ENCODE results near the gene PCCB. TPM values are rescaled to one million over a fixed set of nuclear protein-coding genes. Genes with fewer than 3 reads are reported as not detected.

Gene PCCB
- total and polyA plus RNA-seq, 2 donors from 2014 or later: 37.1 to 90.0 TPM

DNA sequence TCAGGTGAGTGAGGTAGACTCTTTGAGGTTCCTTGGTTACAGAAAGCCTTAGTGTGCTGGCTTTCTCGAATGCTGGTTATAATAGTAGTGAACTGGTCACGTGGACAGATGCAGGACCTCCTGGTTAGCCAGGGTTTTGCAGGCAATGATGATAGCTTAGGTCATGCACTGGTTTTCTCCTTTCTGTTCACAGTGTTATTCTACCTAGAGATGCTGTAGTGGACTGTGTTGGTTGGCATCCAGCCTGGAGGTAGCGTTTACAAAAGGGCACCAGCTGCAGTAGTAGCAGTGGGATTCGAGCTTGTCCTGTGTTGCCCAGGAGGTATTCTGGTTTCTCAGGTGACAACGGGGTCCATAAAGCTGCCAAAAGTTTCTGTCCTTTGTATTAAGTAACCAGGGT is 27.0 kb downstream of the PCCB start:
- intact Hi-C loops (cut with DNase I): no loop called here
- H3K27me3 ChIP-seq (ENCODE audit: control insufficient read depth, insufficient read depth, low read length): no peaks in the 10 kb centered on the region
- no peak overlapping the region for H3K9ac ChIP-seq (ENCODE audit: low read length in 3 of 3)
- no peak for FAIRE-seq
- peaks cover 0 to 16% (median 2%) of the 10 kb centered on the region in 3 donors for H3K9me3 ChIP-seq (ENCODE audit: control insufficient read depth in 2 of 3, insufficient read depth in 1 of 3, low read length in 3 of 3)
- peaks cover 0 to 2% (median 0%) of the 10 kb centered on the region in 3 donors for H3K36me3 ChIP-seq (ENCODE audit: control insufficient read depth in 2 of 3, insufficient read depth in 3 of 3, low read length in 3 of 3)
- no peak overlapping the region for H3K4me3 ChIP-seq (ENCODE audit: low read length in 3 of 3)
- H3K4me1 ChIP-seq (ENCODE audit: control insufficient read depth in 2 of 3, insufficient read depth in 2 of 3, low read depth in 1 of 3, low read length in 3 of 3): peaks cover 0 to 2% (median 0%) of the 10 kb centered on the region in 3 donors
- peak in 2 of 5 donors; percentile 24 to 29 for DNase-seq
- no peak overlapping the region for H3K27ac ChIP-seq (ENCODE audit: low read depth in 2 of 2, low read length in 2 of 2)
- no peak for TF ChIP-seq CTCF (IDR thresholded peaks at IDR 0.05; ENCODE audit: borderline replicate concordance, extremely low read depth, insufficient read depth)

GRCh38 chr3:136277634-136278033 is 27.5 kb downstream of the PCCB start:
- peaks cover 0 to 2% (median 0%) of the 10 kb centered on the region in 3 donors for H3K4me1 ChIP-seq (ENCODE audit: control insufficient read depth in 2 of 3, insufficient read depth in 2 of 3, low read depth in 1 of 3, low read length in 3 of 3)
- TF ChIP-seq CTCF (IDR thresholded peaks at IDR 0.05; ENCODE audit: borderline replicate concordance, extremely low read depth, insufficient read depth): no peak
- no peaks in the 10 kb centered on the region for H3K27me3 ChIP-seq (ENCODE audit: control insufficient read depth, insufficient read depth, low read length)
- no peak for DNase-seq
- H3K9me3 ChIP-seq (ENCODE audit: control insufficient read depth in 2 of 3, insufficient read depth in 1 of 3, low read length in 3 of 3): peaks cover 0 to 16% (median 2%) of the 10 kb centered on the region in 3 donors
- peaks cover 0 to 2% (median 0%) of the 10 kb centered on the region in 3 donors for H3K36me3 ChIP-seq (ENCODE audit: control insufficient read depth in 2 of 3, insufficient read depth in 3 of 3, low read length in 3 of 3)
- H3K9ac ChIP-seq (ENCODE audit: low read length in 3 of 3): no peak overlapping the region
- no peak for FAIRE-seq
- no peak overlapping the region for H3K27ac ChIP-seq (ENCODE audit: low read depth in 2 of 2, low read length in 2 of 2)
- H3K4me3 ChIP-seq (ENCODE audit: low read length in 3 of 3): no peak overlapping the region
- intact Hi-C loops (cut with DNase I): no loop called here

DNA sequence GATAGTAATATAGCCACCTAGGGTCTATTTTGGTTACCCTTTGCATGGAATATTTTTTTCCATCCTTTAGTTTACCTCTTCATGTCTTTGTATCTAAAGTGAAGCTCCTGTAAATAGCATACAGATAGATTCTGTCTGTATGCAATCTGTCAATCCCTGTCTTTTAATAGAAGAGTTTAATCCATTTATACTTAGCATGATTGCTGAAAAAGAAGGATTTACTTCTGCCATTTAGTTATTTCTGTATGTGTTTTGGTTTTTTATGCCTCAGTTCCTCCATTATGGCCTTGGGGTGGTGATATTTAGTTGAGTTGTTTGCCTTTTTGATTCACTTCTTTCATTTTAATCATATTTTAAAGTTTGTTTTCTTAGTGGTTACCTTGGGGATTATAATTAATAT is 29.0 kb downstream of the PCCB start:
- Histone ChIP-seq H3K9ac (ENCODE audit: low read length in 3 of 3) (no peak overlapping the region), H3K27me3 (ENCODE audit: control insufficient read depth, insufficient read depth, low read length) (no peaks in the 10 kb centered on the region), H3K9me3 (ENCODE audit: control insufficient read depth in 2 of 3, insufficient read depth in 1 of 3, low read length in 3 of 3) (peaks cover 0 to 16% (median 2%) of the 10 kb centered on the region in 3 donors), H3K4me3 (ENCODE audit: low read length in 3 of 3) (no peak overlapping the region), H3K4me1 (ENCODE audit: control insufficient read depth in 2 of 3, insufficient read depth in 2 of 3, low read depth in 1 of 3, low read length in 3 of 3) (peaks cover 0 to 2% (median 0%) of the 10 kb centered on the region in 3 donors), H3K36me3 (ENCODE audit: control insufficient read depth in 2 of 3, insufficient read depth in 3 of 3, low read length in 3 of 3) (peaks cover 0 to 5% (median 4%) of the 10 kb centered on the region in 3 donors), H3K27ac (ENCODE audit: low read depth in 2 of 2, low read length in 2 of 2) (no peak overlapping the region)
- FAIRE-seq (no peak), DNase-seq (no peak)
- intact Hi-C loops (cut with DNase I): no loop called here
- TF ChIP-seq CTCF (IDR thresholded peaks at IDR 0.05; ENCODE audit: borderline replicate concordance, extremely low read depth, insufficient read depth): no peak

DNA sequence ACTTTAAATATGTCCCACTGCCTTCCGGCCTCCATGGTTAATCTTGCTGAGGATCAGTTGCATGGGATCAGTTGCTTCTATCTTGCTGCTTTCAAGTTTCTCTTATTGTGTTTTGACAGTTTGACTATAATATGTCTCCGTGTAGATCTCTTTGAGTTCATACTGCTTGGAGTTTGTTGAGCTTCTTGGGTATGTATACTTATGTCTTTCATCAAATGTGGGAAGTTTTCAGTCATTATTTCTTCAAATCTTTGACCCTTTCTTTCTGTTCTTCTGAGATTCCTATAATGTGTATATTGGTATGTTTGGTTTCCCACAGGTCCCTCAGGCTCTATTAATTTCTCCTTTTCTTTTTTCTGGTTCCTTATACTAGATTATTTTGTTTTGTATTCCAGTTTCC is 30.8 kb downstream of the PCCB start:
- H3K9ac ChIP-seq (ENCODE audit: low read length in 3 of 3): no peak overlapping the region
- H3K4me1 ChIP-seq (ENCODE audit: control insufficient read depth in 2 of 3, insufficient read depth in 2 of 3, low read depth in 1 of 3, low read length in 3 of 3): peaks cover 0 to 2% (median 0%) of the 10 kb centered on the region in 3 donors
- peaks cover 10 to 13% (median 11%) of the 10 kb centered on the region in 3 donors for H3K36me3 ChIP-seq (ENCODE audit: control insufficient read depth in 2 of 3, insufficient read depth in 3 of 3, low read length in 3 of 3)
- peaks cover 0 to 16% (median 2%) of the 10 kb centered on the region in 3 donors for H3K9me3 ChIP-seq (ENCODE audit: control insufficient read depth in 2 of 3, insufficient read depth in 1 of 3, low read length in 3 of 3)
- FAIRE-seq (no peak), DNase-seq (peak in 1 of 5 donors; percentile 3)
- H3K27ac ChIP-seq (ENCODE audit: low read depth in 2 of 2, low read length in 2 of 2): no peak overlapping the region
- no peaks in the 10 kb centered on the region for H3K27me3 ChIP-seq (ENCODE audit: control insufficient read depth, insufficient read depth, low read length)
- TF ChIP-seq CTCF (IDR thresholded peaks at IDR 0.05; ENCODE audit: borderline replicate concordance, extremely low read depth, insufficient read depth): no peak
- H3K4me3 ChIP-seq (ENCODE audit: low read length in 3 of 3): no peak overlapping the region
- intact Hi-C loops (cut with DNase I): no loop called here
